ENCODE results near the gene SELENBP1.
"Not testable (repeated sequence)": the region's sequence is repeated elsewhere in the genome, so short reads cannot be mapped to it uniquely, and the experiment has no call there.

The SELENBP1 gene

DNA sequence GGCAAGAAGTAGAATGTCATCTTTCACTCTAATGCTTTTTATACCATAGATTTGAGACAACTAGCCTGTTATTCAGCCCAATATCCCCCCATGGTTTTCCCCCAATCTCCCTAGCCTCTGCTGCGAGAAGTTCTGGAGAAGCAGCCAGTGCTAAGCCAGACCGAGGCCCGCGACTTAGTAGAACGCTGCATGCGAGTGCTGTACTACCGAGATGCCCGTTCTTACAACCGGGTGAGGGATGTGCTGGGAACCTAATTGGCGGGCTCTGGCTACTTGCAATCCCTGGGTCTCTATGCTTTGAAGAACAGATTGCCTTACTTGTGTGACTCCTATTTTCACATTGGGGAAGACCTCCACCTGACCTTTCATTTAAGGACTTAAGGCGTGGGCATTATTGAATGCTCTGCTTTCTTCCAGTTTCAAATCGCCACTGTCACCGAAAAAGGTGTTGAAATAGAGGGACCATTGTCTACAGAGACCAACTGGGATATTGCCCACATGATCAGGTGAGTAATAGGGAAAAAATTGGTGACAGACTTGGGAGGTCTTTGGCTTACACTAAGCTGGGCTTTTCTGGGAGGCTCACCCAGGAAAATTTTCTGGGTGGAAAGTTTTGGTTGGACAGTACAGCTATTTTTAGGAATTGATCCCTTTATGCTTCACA is 28.8 kb upstream of the SELENBP1 start:
- TF ChIP-seq, protein P1, sequence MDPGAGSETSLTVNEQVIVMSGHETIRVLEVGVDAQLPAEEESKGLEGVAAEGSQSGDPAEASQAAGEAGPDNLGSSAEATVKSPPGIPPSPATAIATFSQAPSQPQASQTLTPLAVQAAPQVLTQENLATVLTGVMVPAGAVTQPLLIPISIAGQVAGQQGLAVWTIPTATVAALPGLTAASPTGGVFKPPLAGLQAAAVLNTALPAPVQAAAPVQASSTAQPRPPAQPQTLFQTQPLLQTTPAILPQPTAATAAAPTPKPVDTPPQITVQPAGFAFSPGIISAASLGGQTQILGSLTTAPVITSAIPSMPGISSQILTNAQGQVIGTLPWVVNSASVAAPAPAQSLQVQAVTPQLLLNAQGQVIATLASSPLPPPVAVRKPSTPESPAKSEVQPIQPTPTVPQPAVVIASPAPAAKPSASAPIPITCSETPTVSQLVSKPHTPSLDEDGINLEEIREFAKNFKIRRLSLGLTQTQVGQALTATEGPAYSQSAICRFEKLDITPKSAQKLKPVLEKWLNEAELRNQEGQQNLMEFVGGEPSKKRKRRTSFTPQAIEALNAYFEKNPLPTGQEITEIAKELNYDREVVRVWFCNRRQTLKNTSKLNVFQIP (CRISPR knock-in tag; IDR thresholded peaks at IDR 0.05; ENCODE audit: borderline replicate concordance, low read depth): no peak
- no peak for TF ChIP-seq TOX (CRISPR knock-in tag; IDR thresholded peaks at IDR 0.05; ENCODE audit: borderline replicate concordance)
- no peak for TF ChIP-seq ZNF70 (CRISPR knock-in tag; IDR thresholded peaks at IDR 0.05)
- TF ChIP-seq, protein P2, sequence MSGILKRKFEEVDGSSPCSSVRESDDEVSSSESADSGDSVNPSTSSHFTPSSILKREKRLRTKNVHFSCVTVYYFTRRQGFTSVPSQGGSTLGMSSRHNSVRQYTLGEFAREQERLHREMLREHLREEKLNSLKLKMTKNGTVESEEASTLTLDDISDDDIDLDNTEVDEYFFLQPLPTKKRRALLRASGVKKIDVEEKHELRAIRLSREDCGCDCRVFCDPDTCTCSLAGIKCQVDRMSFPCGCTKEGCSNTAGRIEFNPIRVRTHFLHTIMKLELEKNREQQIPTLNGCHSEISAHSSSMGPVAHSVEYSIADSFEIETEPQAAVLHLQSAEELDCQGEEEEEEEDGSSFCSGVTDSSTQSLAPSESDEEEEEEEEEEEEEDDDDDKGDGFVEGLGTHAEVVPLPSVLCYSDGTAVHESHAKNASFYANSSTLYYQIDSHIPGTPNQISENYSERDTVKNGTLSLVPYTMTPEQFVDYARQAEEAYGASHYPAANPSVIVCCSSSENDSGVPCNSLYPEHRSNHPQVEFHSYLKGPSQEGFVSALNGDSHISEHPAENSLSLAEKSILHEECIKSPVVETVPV (CRISPR knock-in tag; IDR thresholded peaks at IDR 0.05): no peak
- ATAC-seq: no peak

DNA sequence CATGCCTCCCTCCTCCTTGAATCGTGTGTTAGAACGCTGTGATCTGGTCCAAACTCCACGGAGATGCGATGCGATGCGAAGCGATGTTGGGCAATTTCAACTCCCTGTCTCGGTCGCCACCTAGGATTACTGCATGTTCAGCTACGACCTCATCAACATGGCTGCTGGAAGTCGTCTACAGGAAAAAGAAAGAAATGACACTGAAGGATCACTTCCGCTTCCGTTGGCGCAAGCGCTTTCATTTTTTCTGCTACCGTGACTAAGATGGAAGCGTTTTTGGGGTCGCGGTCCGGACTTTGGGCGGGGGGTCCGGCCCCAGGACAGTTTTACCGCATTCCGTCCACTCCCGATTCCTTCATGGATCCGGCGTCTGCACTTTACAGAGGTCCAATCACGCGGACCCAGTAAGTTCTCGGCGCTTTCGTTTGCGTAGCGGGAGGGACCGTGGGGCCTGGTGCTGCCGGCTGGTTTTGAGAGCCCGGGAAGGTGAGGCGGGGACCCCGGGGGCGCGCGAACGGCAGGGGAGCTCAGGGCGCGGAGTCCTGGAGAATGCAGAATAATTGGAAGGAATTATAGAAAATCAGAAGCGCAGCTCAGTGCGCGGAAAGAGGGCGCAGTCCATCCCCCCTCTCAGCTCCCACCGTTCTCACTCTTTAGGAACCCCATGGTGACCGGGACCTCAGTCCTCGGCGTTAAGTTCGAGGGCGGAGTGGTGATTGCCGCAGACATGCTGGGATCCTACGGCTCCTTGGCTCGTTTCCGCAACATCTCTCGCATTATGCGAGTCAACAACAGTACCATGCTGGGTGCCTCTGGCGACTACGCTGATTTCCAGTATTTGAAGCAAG is 27.0 kb upstream of the SELENBP1 start, which contains the start of gene PSMB4:
Gene PSMB4, plus strand, starts transcription at position 250 of the 848 bp plus-strand sequence. Its CDS starts 15 bp downstream, at position 265.
- peak; percentile 91 for ATAC-seq
- TF ChIP-seq RARB (CRISPR knock-in tag; IDR thresholded peaks at IDR 0.05) (no peak), ZNF70 (CRISPR knock-in tag; IDR thresholded peaks at IDR 0.05) (peak; percentile 27; the same call in 1 of the 2 replicates), ZC3H10 (CRISPR knock-in tag; IDR thresholded peaks at IDR 0.05) (no peak)

DNA sequence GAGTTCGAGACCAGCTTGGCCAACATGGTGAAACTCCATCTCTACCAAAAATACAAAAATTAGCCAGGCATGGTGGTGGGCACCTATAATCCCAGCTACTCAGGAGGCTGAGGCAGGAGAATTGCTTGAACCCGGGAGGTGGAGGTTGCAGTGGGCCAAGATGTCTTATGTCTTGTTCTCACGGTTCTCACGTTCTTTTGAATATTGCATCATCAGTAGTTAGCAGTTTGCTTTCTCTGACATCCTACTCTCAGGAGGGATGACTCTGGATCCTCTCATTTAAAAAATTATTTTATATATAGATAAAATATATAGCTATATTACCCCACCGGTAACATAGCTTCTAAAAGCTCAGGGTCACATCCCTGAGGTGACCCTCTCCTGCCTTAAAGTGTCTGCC is 23.8 kb upstream of the SELENBP1 start:
- ATAC-seq: not testable (repeated sequence)

DNA sequence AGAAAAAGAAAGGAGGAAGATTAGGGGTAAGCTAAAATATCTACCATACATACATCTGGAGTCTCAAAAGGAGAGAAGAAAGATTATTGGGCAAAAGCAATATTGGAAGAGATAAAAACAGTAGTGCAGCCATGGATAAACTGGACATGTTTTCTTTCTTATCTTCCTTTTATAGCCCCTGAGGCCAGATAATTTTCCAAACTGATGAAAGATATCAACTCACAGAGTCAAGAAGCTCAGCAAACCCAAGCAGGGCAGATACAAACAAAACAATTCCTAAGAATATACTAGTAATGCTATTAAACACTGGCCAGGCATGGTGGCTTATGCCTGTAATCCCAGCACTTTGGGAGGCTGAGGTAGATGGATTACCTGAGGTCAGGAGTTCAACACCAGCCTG is 21.1 kb upstream of the SELENBP1 start:
- ATAC-seq: no peak
- TF ChIP-seq OSR1 (CRISPR knock-in tag; IDR thresholded peaks at IDR 0.05) (no peak), ARNTL (CRISPR knock-in tag; IDR thresholded peaks at IDR 0.05; ENCODE audit: borderline replicate concordance, low read depth) (no peak), GLIS3 (CRISPR knock-in tag; IDR thresholded peaks at IDR 0.05) (no peak), ESRRG (CRISPR knock-in tag; IDR thresholded peaks at IDR 0.05) (no peak), ZFP3 (CRISPR knock-in tag; IDR thresholded peaks at IDR 0.05) (no peak), CSDC2 (CRISPR knock-in tag; IDR thresholded peaks at IDR 0.05) (no peak), PPARA (CRISPR knock-in tag; IDR thresholded peaks at IDR 0.05; ENCODE audit: borderline replicate concordance) (no peak), TOX (CRISPR knock-in tag; IDR thresholded peaks at IDR 0.05; ENCODE audit: borderline replicate concordance) (no peak), BACH2 (CRISPR knock-in tag; IDR thresholded peaks at IDR 0.05; ENCODE audit: borderline replicate concordance) (no peak), RARB (CRISPR knock-in tag; IDR thresholded peaks at IDR 0.05) (no peak), ZNF70 (CRISPR knock-in tag; IDR thresholded peaks at IDR 0.05) (no peak), ZNF8 (CRISPR knock-in tag; IDR thresholded peaks at IDR 0.05) (no peak), SNAI2 (CRISPR knock-in tag; IDR thresholded peaks at IDR 0.05) (no peak), ZNF565 (CRISPR knock-in tag; conservative IDR thresholded peaks at IDR 0.05; ENCODE audit: low read depth) (no peak), ZC3H10 (CRISPR knock-in tag; IDR thresholded peaks at IDR 0.05) (no peak), TCF4 (CRISPR knock-in tag; IDR thresholded peaks at IDR 0.05; ENCODE audit: borderline replicate concordance) (no peak)
- TF ChIP-seq, protein P3, sequence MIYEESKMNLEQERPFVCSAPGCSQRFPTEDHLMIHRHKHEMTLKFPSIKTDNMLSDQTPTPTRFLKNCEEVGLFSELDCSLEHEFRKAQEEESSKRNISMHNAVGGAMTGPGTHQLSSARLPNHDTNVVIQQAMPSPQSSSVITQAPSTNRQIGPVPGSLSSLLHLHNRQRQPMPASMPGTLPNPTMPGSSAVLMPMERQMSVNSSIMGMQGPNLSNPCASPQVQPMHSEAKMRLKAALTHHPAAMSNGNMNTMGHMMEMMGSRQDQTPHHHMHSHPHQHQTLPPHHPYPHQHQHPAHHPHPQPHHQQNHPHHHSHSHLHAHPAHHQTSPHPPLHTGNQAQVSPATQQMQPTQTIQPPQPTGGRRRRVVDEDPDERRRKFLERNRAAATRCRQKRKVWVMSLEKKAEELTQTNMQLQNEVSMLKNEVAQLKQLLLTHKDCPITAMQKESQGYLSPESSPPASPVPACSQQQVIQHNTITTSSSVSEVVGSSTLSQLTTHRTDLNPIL (CRISPR knock-in tag; IDR thresholded peaks at IDR 0.05; ENCODE audit: low read depth): no peak
- TF ChIP-seq, protein P2 (CRISPR knock-in tag; IDR thresholded peaks at IDR 0.05): no peak
- TF ChIP-seq, protein P4, sequence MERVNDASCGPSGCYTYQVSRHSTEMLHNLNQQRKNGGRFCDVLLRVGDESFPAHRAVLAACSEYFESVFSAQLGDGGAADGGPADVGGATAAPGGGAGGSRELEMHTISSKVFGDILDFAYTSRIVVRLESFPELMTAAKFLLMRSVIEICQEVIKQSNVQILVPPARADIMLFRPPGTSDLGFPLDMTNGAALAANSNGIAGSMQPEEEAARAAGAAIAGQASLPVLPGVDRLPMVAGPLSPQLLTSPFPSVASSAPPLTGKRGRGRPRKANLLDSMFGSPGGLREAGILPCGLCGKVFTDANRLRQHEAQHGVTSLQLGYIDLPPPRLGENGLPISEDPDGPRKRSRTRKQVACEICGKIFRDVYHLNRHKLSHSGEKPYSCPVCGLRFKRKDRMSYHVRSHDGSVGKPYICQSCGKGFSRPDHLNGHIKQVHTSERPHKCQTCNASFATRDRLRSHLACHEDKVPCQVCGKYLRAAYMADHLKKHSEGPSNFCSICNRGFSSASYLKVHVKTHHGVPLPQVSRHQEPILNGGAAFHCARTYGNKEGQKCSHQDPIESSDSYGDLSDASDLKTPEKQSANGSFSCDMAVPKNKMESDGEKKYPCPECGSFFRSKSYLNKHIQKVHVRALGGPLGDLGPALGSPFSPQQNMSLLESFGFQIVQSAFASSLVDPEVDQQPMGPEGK (CRISPR knock-in tag; IDR thresholded peaks at IDR 0.05; ENCODE audit: borderline replicate concordance): no peak
- TF ChIP-seq, protein P1 (CRISPR knock-in tag; IDR thresholded peaks at IDR 0.05; ENCODE audit: borderline replicate concordance, low read depth): no peak

Data from SK-N-SH treated with all-trans-retinoic acid at 6 μM for 48 hours (cell line).